ENCODE results near the gene PCDHGA9.
"Not testable (repeated sequence)": the region's sequence is repeated elsewhere in the genome, so short reads cannot be mapped to it uniquely, and the experiment has no call there.

The PCDHGA9 gene
- 0.04 to 0.06 reads per million in 2 experiments for total RNA-seq

DNA sequence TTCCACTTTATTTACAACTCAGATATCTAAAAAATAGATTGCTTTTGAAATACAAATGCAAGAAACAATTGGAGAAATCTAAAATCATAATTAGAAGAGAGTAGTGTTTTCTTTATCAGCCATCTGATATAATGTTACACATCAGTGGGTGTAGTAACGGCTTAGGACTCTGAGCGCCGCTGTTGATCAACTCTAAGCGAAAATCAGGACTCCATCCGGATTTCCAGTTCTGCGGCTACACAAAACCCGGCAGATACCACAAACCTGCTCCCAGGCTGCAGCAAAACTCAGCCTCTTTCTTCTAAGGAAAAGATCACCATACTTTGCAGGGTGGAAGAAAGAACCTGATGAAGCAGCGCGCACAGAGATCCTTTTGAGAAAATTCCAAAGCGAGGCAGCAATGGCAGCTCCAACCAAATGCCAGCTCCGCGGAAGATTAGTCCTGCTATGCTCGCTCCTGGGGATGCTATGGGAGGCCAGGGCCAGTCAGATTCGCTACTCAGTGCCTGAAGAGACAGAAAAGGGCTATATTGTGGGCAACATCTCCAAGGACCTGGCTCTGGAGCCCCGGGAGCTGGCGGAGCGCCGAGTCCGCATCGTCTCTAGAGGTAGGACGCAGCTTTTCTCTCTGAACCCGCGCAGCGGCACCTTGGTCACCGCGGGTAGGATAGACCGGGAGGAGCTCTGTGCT, at the start of gene PCDHGA9:
TSS of gene PCDHGA9 (plus strand) at position 226 of the 691 bp plus-strand sequence. CDS start at position 401, 175 bp downstream.
- DNase-seq (ENCODE audit: low read depth) = no peak

DNA sequence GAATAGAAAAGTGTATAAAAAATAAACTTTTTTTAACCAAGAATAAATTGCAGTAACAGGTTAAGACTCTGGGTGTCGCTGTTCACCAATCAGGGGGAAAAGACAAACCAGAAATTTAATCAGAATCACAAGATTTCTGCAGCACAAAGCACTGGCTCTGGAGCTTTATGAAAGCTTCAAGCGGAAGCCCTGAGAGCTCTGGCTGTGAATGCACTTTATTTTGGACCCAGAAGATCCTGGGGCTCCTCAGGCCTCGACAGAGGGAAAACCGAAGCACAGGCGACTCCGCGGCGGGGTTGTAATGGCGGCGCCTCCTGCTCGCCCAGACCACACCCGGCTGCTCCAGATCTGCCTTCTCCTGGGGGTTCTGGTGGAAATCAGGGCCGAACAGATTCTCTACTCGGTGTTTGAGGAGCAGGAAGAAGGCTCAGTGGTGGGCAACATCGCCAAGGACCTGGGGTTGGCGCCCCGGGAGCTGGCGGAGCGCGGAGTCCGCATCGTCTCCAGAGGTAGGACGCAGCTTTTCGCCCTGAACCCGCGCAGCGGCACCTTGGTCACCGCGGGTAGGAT, 47.6 kb upstream of the PCDHGA9 start, which contains the start of gene PCDHGA4:
TSS of gene PCDHGA4 (plus strand) at position 122 of the 570 bp plus-strand sequence. CDS start at position 209, 87 bp downstream.
- no peak for DNase-seq (ENCODE audit: low read depth)

DNA sequence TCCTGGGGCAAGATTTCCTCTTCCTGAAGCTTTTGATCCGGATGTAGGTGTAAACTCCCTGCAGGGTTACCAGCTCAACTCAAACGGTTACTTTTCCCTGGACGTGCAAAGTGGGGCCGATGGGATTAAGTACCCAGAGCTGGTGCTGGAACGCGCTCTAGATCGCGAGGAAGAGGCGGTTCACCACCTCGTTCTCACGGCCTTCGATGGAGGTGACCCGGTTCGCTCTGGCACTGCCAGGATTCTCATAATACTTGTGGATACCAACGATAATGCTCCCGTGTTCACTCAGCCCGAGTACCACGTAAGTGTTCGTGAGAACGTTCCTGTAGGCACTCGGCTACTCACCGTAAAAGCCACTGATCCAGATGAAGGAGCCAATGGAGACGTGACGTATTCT, 46.9 kb upstream of the PCDHGA9 start:
- DNase-seq (ENCODE audit: low read depth) = no peak

DNA sequence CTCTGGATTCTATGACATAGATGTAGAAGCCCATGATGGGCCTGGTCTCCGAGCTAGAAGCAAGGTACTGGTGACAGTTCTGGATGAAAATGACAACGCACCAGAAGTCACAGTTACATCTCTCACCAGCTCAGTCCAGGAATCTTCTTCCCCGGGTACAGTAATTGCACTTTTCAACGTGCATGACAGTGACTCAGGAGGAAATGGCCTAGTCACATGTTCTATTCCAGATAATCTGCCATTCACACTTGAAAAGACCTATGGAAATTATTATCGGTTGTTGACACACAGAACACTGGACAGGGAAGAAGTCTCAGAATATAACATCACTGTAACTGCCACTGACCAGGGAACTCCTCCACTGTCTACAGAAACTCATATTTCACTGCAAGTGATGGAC, 46.4 kb upstream of the PCDHGA9 start:
- no peak for DNase-seq (ENCODE audit: low read depth)

DNA sequence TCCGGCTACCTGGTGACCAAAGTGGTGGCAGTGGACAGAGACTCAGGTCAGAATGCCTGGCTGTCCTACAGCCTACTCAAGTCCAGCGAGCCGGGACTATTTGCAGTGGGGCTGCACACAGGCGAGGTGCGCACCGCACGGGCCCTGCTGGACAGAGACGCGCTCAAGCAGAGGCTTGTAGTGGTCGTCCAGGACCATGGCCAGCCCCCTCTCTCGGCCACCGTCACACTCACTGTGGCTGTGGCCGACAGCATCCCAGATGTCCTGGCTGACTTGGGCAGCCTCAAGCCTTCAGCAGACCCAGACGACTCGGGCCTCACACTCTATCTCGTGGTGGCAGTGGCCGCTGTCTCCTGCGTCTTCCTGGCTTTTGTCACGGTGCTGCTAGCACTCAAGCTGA, 45.6 kb upstream of the PCDHGA9 start:
- no peak for DNase-seq (ENCODE audit: low read depth)

DNA sequence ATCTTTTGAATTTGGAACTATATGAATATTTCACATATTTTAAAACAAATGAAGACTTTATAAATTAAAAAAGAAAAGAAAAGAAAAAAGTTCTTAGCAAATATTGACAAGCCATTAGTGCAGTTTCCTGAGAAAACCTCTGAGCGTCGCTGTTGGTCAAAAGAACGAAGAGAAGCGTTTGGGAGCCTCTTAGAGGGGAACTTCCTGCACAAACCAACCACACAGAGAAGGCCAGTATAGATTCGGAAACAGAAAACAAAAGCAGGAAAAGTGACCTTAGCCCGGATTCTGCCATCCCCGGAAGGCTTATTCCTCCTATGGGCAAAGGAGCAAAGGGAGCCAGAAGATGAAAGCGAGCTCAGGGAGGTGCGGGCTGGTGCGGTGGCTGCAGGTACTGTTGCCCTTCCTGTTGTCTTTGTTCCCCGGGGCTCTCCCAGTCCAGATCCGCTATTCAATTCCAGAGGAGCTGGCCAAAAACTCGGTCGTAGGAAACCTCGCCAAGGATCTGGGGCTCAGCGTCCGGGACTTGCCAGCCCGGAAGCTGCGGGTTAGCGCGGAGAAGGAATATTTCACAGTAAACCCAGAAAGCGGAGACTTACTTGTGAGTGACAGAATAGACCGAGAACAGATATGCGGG, 42.7 kb upstream of the PCDHGA9 start, which contains the start of gene PCDHGB2:
TSS of gene PCDHGB2 (plus strand) at position 205 of the 637 bp plus-strand sequence. CDS start at position 347, 142 bp downstream.
- no peak for DNase-seq (ENCODE audit: low read depth)

DNA sequence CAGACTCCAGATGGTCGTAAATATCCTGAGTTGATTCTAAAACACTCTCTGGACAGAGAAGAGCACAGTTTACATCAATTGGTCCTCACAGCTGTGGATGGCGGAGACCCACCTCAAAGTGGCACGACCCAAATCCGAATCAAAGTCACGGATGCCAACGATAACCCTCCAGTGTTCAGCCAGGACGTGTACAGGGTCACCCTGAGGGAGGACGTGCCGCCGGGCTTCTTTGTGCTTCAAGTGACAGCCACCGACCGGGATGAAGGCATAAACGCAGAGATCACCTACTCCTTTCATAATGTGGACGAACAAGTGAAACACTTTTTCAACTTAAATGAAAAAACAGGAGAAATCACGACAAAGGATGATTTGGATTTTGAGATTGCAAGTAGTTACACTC, 41.9 kb upstream of the PCDHGA9 start:
- DNase-seq (ENCODE audit: low read depth) = no peak

DNA sequence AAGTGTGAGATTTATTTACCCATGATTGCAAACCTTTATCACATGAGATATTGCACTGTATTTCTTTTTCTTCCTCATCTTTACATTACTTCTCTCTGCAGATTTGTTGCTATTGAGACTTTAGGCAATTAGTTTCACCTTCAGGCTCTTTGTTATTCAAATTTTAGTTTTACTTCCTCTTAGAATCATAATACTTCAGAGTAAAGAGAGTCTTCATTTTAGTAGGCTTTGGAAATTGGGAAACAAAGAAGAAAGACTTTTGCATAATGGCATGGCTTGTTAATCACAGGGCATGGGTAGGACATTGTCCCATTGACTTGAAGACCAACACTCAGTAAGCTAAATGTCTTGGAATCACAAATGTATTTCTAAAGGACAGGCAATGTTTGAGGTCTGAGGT, 39.9 kb upstream of the PCDHGA9 start:
- DNase-seq (ENCODE audit: low read depth) = no peak

DNA sequence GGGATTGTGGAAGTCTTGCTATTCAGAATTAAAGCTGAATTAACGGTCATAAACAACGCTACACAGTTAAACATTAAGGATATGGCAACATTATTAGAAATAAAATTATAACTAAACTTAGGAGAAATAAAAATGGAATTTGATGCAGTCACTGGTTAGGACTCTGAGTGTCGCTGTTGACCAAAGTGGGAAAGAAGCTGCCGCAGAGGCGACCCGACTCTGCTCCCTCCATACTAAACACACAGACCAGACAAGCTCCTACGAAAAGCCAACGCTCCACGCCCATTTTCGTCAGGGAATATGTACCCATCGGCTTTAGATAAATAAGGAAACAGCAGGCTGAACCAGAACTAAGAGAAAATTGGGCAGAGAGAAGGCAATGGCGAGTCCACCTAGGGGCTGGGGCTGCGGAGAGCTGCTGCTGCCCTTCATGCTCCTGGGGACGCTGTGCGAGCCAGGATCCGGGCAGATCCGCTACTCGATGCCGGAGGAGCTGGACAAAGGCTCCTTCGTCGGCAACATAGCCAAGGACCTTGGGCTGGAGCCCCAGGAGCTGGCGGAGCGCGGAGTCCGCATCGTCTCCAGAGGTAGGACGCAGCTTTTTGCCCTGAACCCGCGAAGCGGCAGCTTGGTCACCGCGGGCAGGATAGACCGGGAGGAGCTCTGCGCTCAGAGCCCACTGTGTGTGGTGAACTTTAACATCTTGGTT, 38.5 kb upstream of the PCDHGA9 start, which contains the start of gene PCDHGA5:
TSS of gene PCDHGA5 (plus strand) at position 211 of the 709 bp plus-strand sequence. CDS start at position 380, 169 bp downstream.
- DNase-seq (ENCODE audit: low read depth) = no peak

DNA sequence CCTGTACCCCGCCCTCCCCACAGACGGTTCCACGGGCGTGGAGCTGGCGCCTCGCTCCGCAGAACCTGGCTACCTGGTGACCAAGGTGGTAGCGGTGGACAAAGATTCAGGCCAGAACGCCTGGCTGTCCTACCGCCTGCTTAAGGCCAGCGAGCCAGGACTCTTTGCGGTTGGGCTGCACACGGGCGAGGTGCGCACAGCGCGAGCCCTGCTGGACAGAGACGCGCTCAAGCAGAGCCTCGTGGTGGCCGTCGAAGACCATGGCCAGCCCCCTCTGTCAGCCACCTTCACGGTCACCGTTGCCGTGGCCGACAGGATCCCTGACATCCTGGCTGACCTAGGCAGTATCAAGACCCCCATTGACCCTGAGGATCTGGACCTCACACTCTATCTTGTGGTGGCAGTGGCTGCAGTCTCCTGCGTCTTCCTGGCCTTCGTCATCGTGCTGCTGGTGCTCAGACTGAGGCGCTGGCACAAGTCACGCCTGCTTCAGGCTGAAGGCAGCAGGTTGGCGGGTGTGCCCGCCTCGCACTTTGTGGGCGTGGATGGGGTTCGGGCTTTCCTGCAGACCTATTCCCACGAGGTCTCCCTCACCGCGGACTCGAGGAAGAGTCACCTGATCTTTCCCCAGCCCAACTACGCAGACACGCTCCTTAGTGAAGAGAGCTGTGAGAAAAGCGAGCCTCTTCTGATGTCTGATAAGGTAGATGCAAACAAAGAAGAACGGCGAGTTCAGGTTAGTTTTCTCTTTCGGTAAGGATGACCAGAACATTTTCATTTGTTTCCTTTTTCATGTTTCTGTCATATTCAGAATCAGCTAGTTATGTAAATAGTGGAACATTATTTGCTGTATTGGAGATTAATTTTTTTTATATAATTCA, 36.3 kb upstream of the PCDHGA9 start:
- DNase-seq (ENCODE audit: low read depth) = no peak

DNA sequence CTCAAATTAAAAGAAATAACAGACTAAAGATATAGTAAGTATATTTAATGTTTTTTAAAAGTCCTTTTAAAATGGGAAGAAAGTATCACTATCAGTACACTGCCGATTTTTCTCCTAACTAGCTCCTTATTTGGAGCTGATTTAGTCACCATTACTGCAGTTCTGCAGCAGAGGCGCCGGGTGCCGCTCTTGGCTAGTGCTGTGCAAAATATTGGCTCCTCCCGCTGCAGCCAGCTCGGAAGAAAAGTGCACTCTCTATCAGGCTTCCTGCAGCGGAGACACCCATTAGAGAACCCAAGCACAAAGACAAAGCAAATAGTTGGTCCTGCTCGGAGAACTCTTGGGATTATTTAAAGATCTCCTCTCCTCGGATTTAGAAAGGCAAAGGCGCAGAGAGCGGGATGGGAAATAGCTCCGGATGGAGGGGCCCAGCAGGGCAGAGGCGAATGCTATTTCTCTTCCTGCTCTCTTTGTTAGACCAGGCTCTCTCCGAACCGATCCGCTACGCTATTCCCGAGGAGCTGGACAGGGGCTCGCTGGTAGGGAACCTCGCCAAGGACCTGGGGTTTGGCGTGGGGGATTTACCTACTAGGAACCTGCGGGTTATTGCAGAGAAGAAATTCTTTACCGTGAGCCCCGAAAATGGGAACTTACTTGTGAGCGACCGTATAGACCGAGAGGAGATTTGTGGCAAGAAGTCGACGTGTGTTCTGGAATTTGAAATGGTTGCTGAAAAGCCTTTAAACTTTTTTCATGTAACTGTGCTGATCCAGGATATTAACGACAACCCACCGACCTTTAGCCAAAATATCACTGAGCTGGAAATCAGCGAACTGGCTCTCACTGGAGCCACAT, 32.4 kb upstream of the PCDHGA9 start, which contains the start of gene PCDHGB3:
TSS of gene PCDHGB3 (plus strand) at position 249 of the 855 bp plus-strand sequence. CDS start at position 402, 153 bp downstream.
- no peak for DNase-seq (ENCODE audit: low read depth)

DNA sequence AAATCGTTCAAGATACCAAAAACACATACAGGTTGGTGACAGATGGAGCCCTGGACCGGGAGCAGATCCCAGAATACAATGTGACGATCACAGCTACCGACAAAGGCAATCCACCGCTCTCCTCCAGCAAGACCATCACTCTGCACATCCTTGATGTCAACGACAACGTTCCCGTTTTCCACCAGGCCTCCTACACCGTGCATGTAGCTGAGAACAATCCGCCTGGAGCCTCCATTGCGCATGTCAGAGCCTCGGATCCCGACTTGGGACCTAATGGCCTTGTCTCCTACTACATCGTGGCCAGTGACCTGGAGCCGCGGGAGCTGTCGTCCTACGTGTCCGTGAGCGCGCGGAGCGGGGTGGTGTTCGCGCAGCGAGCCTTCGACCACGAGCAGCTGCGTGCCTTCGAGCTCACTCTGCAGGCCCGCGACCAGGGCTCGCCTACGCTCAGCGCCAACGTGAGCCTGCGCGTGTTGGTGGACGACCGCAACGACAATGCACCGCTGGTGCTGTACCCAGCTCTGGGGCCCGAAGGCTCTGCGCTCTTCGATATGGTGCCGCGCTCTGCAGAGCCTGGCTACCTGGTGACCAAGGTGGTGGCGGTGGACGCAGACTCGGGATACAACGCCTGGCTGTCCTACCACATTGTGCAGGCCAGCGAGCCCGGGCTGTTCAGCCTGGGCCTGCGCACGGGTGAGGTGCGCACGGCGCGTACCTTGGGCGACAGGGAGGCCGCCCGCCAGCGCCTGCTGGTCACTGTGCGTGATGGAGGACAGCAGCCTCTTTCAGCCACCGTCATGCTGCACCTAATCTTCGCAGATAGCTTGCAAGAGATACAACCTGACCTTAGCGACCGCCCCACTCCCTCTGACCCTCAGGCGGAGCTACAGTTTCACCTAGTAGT, 30.8 kb upstream of the PCDHGA9 start:
- DNase-seq (ENCODE audit: low read depth) = no peak

DNA sequence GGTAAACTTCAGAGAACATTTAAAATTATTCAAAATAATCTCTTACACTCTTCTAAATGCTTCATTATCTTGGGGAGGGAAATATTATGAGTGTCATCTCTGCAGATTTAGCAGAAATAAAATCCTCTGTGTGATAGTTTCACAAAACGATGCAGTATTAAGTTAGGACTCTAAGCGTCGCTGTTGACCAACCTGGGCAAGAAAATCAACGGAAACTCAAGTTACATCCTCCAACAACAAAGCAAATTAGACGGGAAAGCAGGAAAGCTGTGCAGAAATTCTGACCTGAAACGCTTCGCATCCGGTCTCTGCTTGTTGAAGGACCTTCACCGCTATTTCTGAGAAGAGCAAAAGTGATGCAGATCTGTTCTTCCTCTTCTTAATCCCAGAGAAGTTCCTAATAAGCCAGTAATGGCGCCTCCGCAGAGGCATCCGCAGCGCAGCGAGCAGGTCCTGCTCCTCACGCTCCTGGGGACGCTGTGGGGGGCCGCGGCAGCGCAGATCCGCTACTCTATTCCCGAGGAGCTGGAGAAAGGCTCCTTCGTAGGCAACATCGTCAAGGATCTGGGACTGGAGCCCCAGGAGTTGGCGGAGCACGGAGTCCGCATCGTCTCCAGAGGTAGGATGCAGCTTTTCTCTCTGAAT, 28.8 kb upstream of the PCDHGA9 start, which contains the start of gene PCDHGA6:
TSS of gene PCDHGA6 (plus strand) at position 219 of the 645 bp plus-strand sequence. CDS start at position 412, 193 bp downstream.
- DNase-seq (ENCODE audit: low read depth) = no peak

DNA sequence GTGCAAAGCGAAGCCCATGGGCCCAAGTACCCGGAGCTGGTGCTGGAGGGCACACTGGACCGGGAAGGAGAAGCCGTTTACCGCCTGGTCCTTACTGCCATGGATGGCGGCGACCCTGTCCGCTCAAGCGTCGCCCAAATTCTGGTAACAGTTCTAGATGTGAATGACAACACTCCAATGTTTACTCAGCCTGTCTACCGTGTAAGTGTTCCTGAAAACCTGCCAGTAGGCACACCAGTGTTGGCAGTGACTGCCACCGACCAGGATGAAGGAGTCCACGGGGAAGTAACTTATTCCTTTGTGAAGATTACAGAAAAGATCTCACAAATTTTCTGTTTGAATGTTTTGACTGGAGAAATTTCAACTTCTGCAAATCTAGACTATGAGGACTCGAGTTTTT, 28.0 kb upstream of the PCDHGA9 start:
- no peak for DNase-seq (ENCODE audit: low read depth)

DNA sequence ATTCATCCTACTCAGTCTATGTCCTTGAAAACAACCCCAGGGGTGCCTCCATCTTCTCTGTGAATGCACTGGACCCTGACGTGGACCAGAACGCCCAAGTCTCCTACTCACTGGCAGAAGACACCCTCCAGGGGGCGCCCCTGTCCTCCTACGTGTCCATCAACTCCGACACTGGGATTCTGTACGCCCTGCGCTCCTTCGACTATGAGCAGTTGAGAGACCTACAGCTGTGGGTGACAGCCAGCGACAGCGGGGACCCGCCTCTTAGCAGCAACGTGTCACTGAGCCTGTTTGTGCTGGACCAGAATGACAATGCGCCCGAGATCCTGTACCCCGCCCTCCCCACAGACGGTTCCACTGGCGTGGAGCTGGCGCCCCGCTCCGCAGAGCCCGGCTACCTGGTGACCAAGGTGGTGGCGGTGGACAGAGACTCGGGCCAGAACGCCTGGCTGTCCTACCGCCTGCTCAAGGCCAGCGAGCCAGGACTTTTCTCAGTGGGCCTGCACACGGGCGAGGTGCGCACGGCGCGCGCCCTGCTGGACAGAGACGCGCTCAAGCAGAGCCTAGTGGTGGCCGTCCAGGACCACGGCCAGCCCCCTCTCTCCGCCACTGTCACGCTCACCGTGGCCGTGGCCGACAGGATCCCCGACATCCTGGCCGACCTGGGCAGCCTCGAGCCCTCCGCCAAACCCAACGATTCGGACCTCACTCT, 27.0 kb upstream of the PCDHGA9 start:
- not testable (repeated sequence) for DNase-seq (ENCODE audit: low read depth)

DNA sequence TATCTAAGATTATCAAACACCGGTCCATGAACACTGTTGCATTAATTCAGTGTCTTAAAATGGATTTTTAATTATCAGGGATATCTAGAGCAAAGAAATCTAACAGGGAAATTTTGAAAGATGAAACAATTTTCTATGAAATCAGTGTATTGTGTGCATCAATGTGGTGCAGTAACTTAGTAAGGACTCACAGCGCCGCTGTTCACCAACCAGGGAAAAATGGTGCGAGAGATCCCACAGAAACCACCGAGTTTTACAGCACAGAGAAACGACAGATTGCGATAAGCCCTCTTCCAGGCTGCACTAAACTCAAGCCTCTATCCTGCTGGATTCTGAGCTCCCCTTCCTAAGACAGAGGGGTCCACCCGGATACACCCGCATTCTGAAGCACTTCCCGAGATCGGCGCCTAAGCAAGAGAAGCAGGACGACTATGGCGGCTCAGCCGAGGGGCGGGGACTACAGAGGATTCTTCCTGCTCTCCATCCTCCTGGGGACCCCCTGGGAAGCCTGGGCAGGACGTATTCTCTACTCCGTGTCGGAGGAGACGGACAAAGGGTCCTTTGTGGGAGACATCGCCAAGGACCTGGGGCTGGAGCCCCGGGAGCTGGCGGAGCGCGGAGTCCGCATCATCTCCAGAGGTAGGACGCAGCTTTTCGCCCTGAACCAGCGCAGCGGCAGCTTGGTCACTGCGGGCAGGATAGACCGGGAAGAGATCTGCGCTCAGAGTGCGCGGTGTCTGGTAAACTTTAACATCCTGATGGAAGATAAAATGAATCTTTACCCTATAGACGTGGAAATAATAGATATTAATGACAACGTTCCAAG, 19.9 kb upstream of the PCDHGA9 start, which contains the start of gene PCDHGA7:
TSS of gene PCDHGA7 (plus strand) at position 274 of the 826 bp plus-strand sequence. CDS start at position 432, 158 bp downstream.
- DNase-seq (ENCODE audit: low read depth) = no peak

DNA sequence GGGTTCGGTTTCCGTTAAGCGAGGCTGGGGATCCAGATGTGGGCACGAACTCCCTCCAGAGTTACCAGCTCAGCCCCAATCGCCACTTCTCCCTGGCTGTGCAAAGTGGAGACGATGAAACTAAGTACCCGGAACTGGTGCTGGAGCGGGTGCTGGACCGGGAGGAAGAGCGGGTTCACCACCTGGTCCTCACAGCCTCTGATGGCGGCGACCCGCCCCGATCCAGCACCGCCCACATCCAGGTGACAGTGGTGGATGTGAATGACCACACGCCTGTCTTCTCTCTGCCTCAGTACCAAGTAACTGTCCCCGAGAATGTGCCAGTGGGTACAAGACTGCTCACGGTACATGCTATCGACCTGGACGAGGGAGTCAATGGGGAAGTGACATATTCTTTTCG, 19.2 kb upstream of the PCDHGA9 start:
- DNase-seq (ENCODE audit: low read depth) = no peak

Data from T follicular helper cell (primary cell).